OCI-LY7 (cell line): ENCODE results near the gene CELF2. TPM values are rescaled to one million over a fixed set of nuclear protein-coding genes. Genes with fewer than 3 reads are reported as not detected.

ENCODE experiments used
- BruUV-seq: library from RNA; stranded (reverse); fragments of 400-500 nt; replicated peaks from 2 replicates; lab custom pipeline; 2021; lab: Mats Ljungman, UMichigan
- CTCF ChIA-PET: fragments of 300-600 bp; sonication (Branson Sonifier 250); formaldehyde crosslinking; loops from one replicate; lab custom pipeline; 2022; ENCODE audit warnings: antibody characterized with exemption; ENCODE audit not compliant: unreplicated experiment; lab: Charles Lee
- POLR2A ChIA-PET: fragments of 300-600 bp; sonication (Branson Sonifier 250); formaldehyde crosslinking; loops from one replicate; lab custom pipeline; 2022; ENCODE audit warnings: antibody characterized with exemption; lab: Charles Lee
- DNase-seq: peaks from one replicate; pipeline ENCODE4 v3.0.0-alpha.2; 2015; ENCODE audit warnings: low spot score
- H2AFZ ChIP-seq: fragments of 200-600 bp; sonication (generic), shearing (Covaris generic); 2 replicates; pipeline ENCODE4 v1.6.1; 2014; ENCODE audit warnings: mild to moderate bottlenecking, antibody characterized with exemption, low read length, moderate library complexity
- H3K27ac ChIP-seq: fragments of 200-600 bp; sonication (generic); 2 replicates; pipeline ENCODE4 v1.5.1; 2014; ENCODE audit warnings: mixed run types, low read depth, mild to moderate bottlenecking, moderate library complexity, low read length, inconsistent platforms; ENCODE audit not compliant: poor library complexity, severe bottlenecking
- H3K36me3 ChIP-seq: fragments of 200-600 bp; sonication (generic); 2 replicates; pipeline ENCODE4 v1.6.1; 2014; ENCODE audit warnings: mild to moderate bottlenecking, antibody characterized with exemption, low read length, moderate library complexity, mixed read lengths; ENCODE audit not compliant: insufficient read depth
- H3K4me1 ChIP-seq: fragments of 200-600 bp; sonication (generic); 2 replicates; pipeline ENCODE4 v1.5.1; 2014; ENCODE audit warnings: mild to moderate bottlenecking, low read length; ENCODE audit not compliant: insufficient read depth, poor library complexity, severe bottlenecking
- H3K4me2 ChIP-seq: fragments of 200-600 bp; sonication (generic); 2 replicates; pipeline ENCODE4 v1.6.1; 2014; ENCODE audit warnings: mild to moderate bottlenecking, low read length
- H3K4me3 ChIP-seq: fragments of 200-600 bp; sonication (generic); 2 replicates; pipeline ENCODE4 v1.5.1; 2014; ENCODE audit warnings: mild to moderate bottlenecking, low read depth, low read length; ENCODE audit not compliant: poor library complexity, severe bottlenecking
- H3K79me2 ChIP-seq: fragments of 200-600 bp; sonication (generic); 2 replicates; pipeline ENCODE4 v1.6.1; 2016; ENCODE audit warnings: low read depth, mild to moderate bottlenecking, low read length, moderate library complexity, mixed read lengths; ENCODE audit not compliant: insufficient read depth
- H3K9me2 ChIP-seq: fragments of 200-600 bp; sonication (generic); 2 replicates; pipeline ENCODE4 v1.6.1; 2016; ENCODE audit warnings: mild to moderate bottlenecking, low read length, mixed read lengths; ENCODE audit not compliant: insufficient read depth
- H3K9me3 ChIP-seq: fragments of 200-600 bp; sonication (generic); 2 replicates; pipeline ENCODE4 v1.6.1; 2014; ENCODE audit warnings: mild to moderate bottlenecking, mixed run types, low read length, mixed read lengths
- H4K20me1 ChIP-seq: fragments of 200-600 bp; sonication (generic); 2 replicates; pipeline ENCODE4 v1.6.1; 2014; ENCODE audit warnings: mild to moderate bottlenecking, antibody characterized with exemption, low read length, moderate library complexity, mixed read lengths; ENCODE audit not compliant: insufficient read depth
- EZH2phosphoT487 ChIP-seq: fragments of 200-600 bp; sonication (generic); IDR thresholded peaks from 2 replicates; pipeline ENCODE4 v1.6.1; 2018; ENCODE audit warnings: low read depth, borderline replicate concordance, mild to moderate bottlenecking, mixed run types, antibody characterized with exemption, low read length, moderate library complexity, mixed read lengths
- intact Hi-C: fragments of 100-400 bp; cut with micrococcal nuclease; formaldehyde crosslinking; loops from one replicate; pipeline ENCODE4 v1.10.0; 2022; ENCODE audit not compliant: unreplicated experiment
- total RNA-seq, 2 experiments: library from RNA; depleted of rRNA in 1 of 2; stranded (reverse); fragments of >200 nt in 1 of 2; shearing (Covaris generic) in 1 of 2; gene quantifications; 2 replicates each; pipeline ENCODE4 v1.2.3, GENCODE V29; 2014 to 2022
- TF ChIP-seq, protein P1 (sequence below): fragments of 200-600 bp; sonication (generic); conservative IDR thresholded peaks from 2 replicates; pipeline ENCODE4 v1.5.1; 2014; ENCODE audit warnings: mild to moderate bottlenecking, antibody characterized with exemption, low read length, moderate library complexity, mixed read lengths

The CELF2 gene
- total RNA-seq, 2 experiments from 2014 or later, result 5.4 to 19.1 TPM

DNA sequence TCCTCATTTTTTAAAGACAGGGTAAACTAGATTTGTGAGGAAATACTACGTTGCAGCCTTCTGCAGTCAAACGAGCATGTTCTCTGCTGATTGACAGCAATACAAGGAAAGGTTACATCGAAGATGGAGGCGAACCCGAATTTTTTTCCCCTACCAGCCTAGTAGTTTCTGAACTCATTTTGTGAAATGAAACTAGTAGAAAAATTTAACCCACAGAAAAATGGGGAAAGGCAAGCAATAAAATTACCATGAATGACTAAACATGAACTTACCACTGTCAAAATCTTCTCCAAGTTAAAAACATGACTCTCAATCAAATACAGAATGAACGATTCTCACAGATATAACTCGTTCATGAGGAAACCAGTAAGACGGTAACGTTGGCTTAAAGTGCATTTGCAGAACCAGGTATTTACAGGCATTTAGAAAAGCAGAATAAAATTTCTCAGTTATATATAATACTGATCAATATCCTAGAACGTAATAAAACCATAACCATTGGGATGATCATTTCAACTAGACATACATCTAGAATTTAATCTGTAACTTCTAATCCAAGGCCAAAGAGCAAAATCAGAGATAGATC lies 73.9 kb downstream of the CELF2 start:
- intact Hi-C loops, result no loop called here
- no peaks in the 10 kb centered on the region for H3K9me2 ChIP-seq
- ChIA-PET CTCF (no interaction called here), POLR2A (no interaction called here)
- TF ChIP-seq, protein P1, sequence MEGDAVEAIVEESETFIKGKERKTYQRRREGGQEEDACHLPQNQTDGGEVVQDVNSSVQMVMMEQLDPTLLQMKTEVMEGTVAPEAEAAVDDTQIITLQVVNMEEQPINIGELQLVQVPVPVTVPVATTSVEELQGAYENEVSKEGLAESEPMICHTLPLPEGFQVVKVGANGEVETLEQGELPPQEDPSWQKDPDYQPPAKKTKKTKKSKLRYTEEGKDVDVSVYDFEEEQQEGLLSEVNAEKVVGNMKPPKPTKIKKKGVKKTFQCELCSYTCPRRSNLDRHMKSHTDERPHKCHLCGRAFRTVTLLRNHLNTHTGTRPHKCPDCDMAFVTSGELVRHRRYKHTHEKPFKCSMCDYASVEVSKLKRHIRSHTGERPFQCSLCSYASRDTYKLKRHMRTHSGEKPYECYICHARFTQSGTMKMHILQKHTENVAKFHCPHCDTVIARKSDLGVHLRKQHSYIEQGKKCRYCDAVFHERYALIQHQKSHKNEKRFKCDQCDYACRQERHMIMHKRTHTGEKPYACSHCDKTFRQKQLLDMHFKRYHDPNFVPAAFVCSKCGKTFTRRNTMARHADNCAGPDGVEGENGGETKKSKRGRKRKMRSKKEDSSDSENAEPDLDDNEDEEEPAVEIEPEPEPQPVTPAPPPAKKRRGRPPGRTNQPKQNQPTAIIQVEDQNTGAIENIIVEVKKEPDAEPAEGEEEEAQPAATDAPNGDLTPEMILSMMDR, result no peak
- no peak for TF ChIP-seq EZH2phosphoT487
- no peaks in the 10 kb centered on the region for H3K36me3 ChIP-seq
- H3K4me3 ChIP-seq, result no peak overlapping the region
- H3K4me1 ChIP-seq, result no peaks in the 10 kb centered on the region
- no peaks in the 10 kb centered on the region for H3K9me3 ChIP-seq
- H3K27ac ChIP-seq, result no peak overlapping the region
- no peak overlapping the region for H2AFZ ChIP-seq
- H3K4me2 ChIP-seq, result no peak overlapping the region
- H3K79me2 ChIP-seq, result no peaks in the 10 kb centered on the region
- no peak for DNase-seq
- H4K20me1 ChIP-seq, result no peaks in the 10 kb centered on the region
- BruUV-seq, result no TSS peak

DNA sequence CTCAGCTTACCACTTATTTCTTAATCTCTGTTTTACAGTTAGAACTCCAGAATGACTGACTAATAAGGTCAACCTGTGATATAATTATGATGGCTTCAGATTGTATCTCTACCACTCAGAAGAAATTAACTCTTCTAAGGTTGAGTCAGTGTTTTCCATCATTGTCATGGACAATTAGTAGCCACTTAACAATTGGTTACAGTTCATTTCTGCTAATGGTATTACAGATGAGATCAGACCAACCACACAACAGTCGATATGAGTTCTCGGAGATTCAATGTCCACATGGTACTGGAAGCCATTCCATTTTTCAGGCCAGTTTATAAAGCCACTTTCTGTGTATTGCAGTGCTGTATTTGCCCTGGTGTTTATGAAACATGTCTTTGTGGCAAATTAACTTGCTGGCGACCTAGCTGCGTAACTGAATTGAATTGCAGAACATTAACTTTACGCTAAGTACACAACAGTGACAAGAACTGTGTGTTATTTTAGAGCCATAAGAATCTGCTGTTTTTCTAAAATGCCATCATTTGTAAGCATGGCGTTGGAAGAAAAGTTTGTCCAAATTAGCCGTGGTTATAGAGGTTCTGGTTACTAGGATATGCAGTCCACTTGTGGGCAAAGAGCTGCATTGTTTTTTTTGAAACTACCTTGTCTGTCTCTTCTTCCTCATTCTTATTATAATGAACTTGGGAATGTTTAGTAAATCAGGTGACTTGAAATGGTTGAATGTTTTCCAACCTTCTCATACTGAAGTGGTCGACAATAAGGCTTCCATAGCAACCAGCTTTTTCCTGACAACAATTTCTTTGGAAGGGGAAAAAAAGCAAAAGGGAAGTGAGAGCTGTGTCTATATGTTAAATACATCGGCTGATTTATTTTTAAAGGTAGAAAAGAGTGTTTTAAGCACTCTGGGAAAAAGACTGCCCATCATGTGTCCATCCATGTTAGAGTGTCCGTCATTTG lies 76.4 kb downstream of the CELF2 start:
- Histone ChIP-seq H3K79me2 (no peaks in the 10 kb centered on the region), H3K9me2 (no peaks in the 10 kb centered on the region), H3K4me3 (no peak overlapping the region), H4K20me1 (no peaks in the 10 kb centered on the region), H3K4me1 (no peaks in the 10 kb centered on the region), H2AFZ (no peak overlapping the region), H3K4me2 (no peak overlapping the region), H3K36me3 (no peaks in the 10 kb centered on the region), H3K27ac (no peak overlapping the region), H3K9me3 (no peaks in the 10 kb centered on the region)
- DNase-seq, result no peak
- TF ChIP-seq, protein P1, result no peak
- no peak for TF ChIP-seq EZH2phosphoT487
- CTCF ChIA-PET, result no interaction called here
- POLR2A ChIA-PET, result interaction anchor here (0.7 to 0.8 kb wide), 2 partner anchors 11 to 60 kb away, joined by 3 read pairs; no protein-coding TSS in a partner anchor
- intact Hi-C loops, result no loop called here
- BruUV-seq, result no TSS peak
